ENCODE results near the gene TIAM1. TPM values are rescaled to one million over a fixed set of nuclear protein-coding genes. Genes with fewer than 3 reads are reported as not detected.

Gene TIAM1
- total and polyA plus RNA-seq, 9 donors: 3.6 to 26.7 (median 7.1) TPM

DNA sequence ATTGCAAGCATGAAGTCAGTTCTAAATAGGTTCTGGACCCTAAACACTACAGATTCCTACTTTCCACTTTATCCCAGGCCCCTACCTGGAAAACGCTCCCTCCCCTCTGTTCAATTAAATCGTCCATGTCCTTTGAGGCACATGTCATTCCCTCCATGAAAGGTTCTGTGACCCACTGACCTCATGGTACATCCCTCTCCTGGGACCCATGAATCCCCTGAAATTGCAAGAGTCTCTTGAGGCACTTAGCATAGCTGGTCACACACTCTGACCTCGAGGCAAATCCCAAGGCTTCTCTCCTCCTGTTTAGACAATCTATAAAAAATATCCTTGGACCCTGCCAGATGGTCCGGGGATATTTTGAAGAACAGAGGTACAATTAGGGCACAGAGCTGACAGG is 271.5 kb downstream of the TIAM1 start:
- Histone ChIP-seq H3K4me3 (no peak overlapping the region), H3K27ac (no peak overlapping the region), H3K4me1 (ENCODE audit: insufficient read depth) (no peaks in the 10 kb centered on the region), H3K27me3 (no peaks in the 10 kb centered on the region), H3K9me3 (no peaks in the 10 kb centered on the region), H3K36me3 (no peaks in the 10 kb centered on the region)
- intact Hi-C loops (cut with DNase I): no loop called here
- TF ChIP-seq, protein P1, sequence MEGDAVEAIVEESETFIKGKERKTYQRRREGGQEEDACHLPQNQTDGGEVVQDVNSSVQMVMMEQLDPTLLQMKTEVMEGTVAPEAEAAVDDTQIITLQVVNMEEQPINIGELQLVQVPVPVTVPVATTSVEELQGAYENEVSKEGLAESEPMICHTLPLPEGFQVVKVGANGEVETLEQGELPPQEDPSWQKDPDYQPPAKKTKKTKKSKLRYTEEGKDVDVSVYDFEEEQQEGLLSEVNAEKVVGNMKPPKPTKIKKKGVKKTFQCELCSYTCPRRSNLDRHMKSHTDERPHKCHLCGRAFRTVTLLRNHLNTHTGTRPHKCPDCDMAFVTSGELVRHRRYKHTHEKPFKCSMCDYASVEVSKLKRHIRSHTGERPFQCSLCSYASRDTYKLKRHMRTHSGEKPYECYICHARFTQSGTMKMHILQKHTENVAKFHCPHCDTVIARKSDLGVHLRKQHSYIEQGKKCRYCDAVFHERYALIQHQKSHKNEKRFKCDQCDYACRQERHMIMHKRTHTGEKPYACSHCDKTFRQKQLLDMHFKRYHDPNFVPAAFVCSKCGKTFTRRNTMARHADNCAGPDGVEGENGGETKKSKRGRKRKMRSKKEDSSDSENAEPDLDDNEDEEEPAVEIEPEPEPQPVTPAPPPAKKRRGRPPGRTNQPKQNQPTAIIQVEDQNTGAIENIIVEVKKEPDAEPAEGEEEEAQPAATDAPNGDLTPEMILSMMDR (IDR thresholded peaks at IDR 0.05): no peak
- TF ChIP-seq POLR2A (IDR thresholded peaks at IDR 0.05) (no peak), EP300 (IDR thresholded peaks at IDR 0.05) (no peak)
- WGBS, 3 donors: 18 to 29% (median 21%) methylated on average over 4 of the region's 4 CpGs
- no peak for DNase-seq
